Measurements from ENCODE around the gene LARP4. TPM values are rescaled to one million over a fixed set of nuclear protein-coding genes. Genes with fewer than 3 reads are reported as not detected.

Gene LARP4
- total RNA-seq = 58.5 and 64.2 TPM in 2 replicates
- long read RNA-seq, full-length matches to known transcripts = 41 of 107 reads
- long read RNA-seq, partial matches to known transcripts = 26 of 107 reads
- long read RNA-seq, other reads (novel, unspliced or antisense) = 40 of 107 reads

GRCh38 chr12:50400638-50401499 is at the start of gene LARP4:
LARP4 (plus strand) TSS chr12:50400885; CDS start chr12:50401011, 126 bp downstream.
- TF ChIP-seq CTCF (IDR thresholded peaks at IDR 0.05; ENCODE audit: unreplicated experiment) = no peak
- DNase-seq (ENCODE audit: low spot score, unreplicated experiment) = peak; percentile 80
- H3K27ac Mint-ChIP-seq = peak within 1 kb of the TSS; percentile 98

GRCh38 chr12:50351120-50352043 is 49.3 kb upstream of the LARP4 start:
- no peak for DNase-seq (ENCODE audit: low spot score, unreplicated experiment)
- no peaks in the 10 kb centered on the region for H3K9me3 Mint-ChIP-seq (ENCODE audit: low read depth)
- H3K4me3 Mint-ChIP-seq (ENCODE audit: low read depth) = no peak overlapping the region
- H3K4me1 Mint-ChIP-seq (ENCODE audit: low read depth) = no peaks in the 10 kb centered on the region
- TF ChIP-seq CTCF (IDR thresholded peaks at IDR 0.05; ENCODE audit: unreplicated experiment) = no peak
- no peaks in the 10 kb centered on the region for H3K36me3 Mint-ChIP-seq (ENCODE audit: insufficient read depth)
- no peaks in the 10 kb centered on the region for H3K27me3 Mint-ChIP-seq
- H3K27ac Mint-ChIP-seq = no peak overlapping the region

More at GRCh38 chr12:50400638-50401499, at the start of gene LARP4:
- no peaks in the 10 kb centered on the region for H3K27me3 Mint-ChIP-seq
- H3K4me1 Mint-ChIP-seq (ENCODE audit: low read depth) = peaks cover 24% of the 10 kb centered on the region
- no peaks in the 10 kb centered on the region for H3K36me3 Mint-ChIP-seq (ENCODE audit: insufficient read depth)
- H3K9me3 Mint-ChIP-seq (ENCODE audit: low read depth) = peaks cover 9% of the 10 kb centered on the region
- peak within 1 kb of the TSS; percentile 98 for H3K4me3 Mint-ChIP-seq (ENCODE audit: low read depth)

- no peaks in the 10 kb centered on the region for H3K9me3 Mint-ChIP-seq (ENCODE audit: low read depth)
- no peak for TF ChIP-seq CTCF (IDR thresholded peaks at IDR 0.05; ENCODE audit: unreplicated experiment)
- H3K4me3 Mint-ChIP-seq (ENCODE audit: low read depth) = no peak overlapping the region
- H3K4me1 Mint-ChIP-seq (ENCODE audit: low read depth) = no peaks in the 10 kb centered on the region
- no peaks in the 10 kb centered on the region for H3K36me3 Mint-ChIP-seq (ENCODE audit: insufficient read depth)
- DNase-seq (ENCODE audit: low spot score, unreplicated experiment) = no peak
- H3K27me3 Mint-ChIP-seq = no peaks in the 10 kb centered on the region
- no peak overlapping the region for H3K27ac Mint-ChIP-seq
Measured at GRCh38 chr12:50353404-50353803, 47.3 kb upstream of the LARP4 start.

- TF ChIP-seq CTCF (IDR thresholded peaks at IDR 0.05; ENCODE audit: unreplicated experiment) = no peak
- Mint-ChIP-seq H3K4me1 (ENCODE audit: low read depth) (no peaks in the 10 kb centered on the region), H3K27me3 (no peaks in the 10 kb centered on the region), H3K27ac (no peak overlapping the region), H3K9me3 (ENCODE audit: low read depth) (no peaks in the 10 kb centered on the region), H3K4me3 (ENCODE audit: low read depth) (no peak overlapping the region), H3K36me3 (ENCODE audit: insufficient read depth) (no peaks in the 10 kb centered on the region)
- DNase-seq (ENCODE audit: low spot score, unreplicated experiment) = no peak
Measured at GRCh38 chr12:50353869-50354593, 46.7 kb upstream of the LARP4 start.

All from progenitor cell of endocrine pancreas (in vitro differentiated cells).